Measurements from ENCODE around the gene EPHA5. TPM values are rescaled to one million over a fixed set of nuclear protein-coding genes. Genes with fewer than 3 reads are reported as not detected.

Gene EPHA5
- polyA plus RNA-seq, 1 experiment = 2.8 TPM

DNA sequence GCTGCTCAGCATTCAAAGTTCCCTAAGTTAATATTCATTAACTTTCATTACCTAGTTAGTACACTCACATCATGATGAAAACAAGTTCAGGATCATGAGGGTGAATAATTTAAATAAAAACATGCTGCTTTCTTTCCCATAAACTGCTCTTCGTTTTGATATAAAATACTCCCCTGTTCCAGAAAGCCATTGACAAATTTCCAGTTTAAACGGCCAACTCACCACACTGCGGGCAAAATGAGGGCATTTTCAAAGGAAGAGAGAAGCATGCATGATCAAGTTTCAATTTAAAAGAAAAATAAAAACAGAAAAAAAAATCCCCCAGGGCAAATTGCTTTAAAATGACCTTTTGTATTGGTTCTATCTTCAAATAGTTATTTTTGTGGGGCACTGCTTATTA is 69.6 kb downstream of the EPHA5 start:
- TF ChIP-seq, protein P1, sequence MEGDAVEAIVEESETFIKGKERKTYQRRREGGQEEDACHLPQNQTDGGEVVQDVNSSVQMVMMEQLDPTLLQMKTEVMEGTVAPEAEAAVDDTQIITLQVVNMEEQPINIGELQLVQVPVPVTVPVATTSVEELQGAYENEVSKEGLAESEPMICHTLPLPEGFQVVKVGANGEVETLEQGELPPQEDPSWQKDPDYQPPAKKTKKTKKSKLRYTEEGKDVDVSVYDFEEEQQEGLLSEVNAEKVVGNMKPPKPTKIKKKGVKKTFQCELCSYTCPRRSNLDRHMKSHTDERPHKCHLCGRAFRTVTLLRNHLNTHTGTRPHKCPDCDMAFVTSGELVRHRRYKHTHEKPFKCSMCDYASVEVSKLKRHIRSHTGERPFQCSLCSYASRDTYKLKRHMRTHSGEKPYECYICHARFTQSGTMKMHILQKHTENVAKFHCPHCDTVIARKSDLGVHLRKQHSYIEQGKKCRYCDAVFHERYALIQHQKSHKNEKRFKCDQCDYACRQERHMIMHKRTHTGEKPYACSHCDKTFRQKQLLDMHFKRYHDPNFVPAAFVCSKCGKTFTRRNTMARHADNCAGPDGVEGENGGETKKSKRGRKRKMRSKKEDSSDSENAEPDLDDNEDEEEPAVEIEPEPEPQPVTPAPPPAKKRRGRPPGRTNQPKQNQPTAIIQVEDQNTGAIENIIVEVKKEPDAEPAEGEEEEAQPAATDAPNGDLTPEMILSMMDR (IDR thresholded peaks at IDR 0.05; ENCODE audit: insufficient read depth, low read depth, low read length) = no peak
- no peak for DNase-seq (ENCODE audit: low read depth)
- ChIA-PET POLR2A (no interaction called here), CTCF (no interaction called here)
- Histone ChIP-seq H3K36me3 (ENCODE audit: control insufficient read depth, insufficient read depth, low read length) (no peaks in the 10 kb centered on the region), H3K27me3 (ENCODE audit: control insufficient read depth, insufficient read depth, low read length) (no peaks in the 10 kb centered on the region), H3K4me3 (ENCODE audit: low read depth, low read length) (no peak overlapping the region)

DNA sequence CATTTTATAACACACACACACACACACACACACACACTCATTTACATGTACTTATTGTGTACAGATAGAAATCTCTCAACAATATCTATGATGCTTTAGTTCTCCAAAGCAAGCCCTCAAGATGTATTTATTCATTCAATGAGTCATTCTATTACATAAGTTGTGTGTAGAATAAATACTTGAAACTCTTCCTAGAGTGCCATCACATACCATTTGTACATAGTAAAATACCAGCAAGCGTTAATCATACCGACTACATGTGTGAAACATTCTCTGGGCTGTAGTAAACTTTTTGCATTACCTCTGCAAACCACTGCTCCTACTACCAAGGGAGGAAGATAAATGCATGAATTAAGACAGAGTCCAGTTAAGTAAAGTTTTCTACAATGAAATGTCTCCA is 70.9 kb downstream of the EPHA5 start:
- CTCF ChIA-PET = no interaction called here
- Histone ChIP-seq H3K36me3 (ENCODE audit: control insufficient read depth, insufficient read depth, low read length) (no peaks in the 10 kb centered on the region), H3K4me3 (ENCODE audit: low read depth, low read length) (no peak overlapping the region), H3K27me3 (ENCODE audit: control insufficient read depth, insufficient read depth, low read length) (no peaks in the 10 kb centered on the region)
- TF ChIP-seq, protein P1 (IDR thresholded peaks at IDR 0.05; ENCODE audit: insufficient read depth, low read depth, low read length) = no peak
- POLR2A ChIA-PET = no interaction called here
- DNase-seq (ENCODE audit: low read depth) = no peak

DNA sequence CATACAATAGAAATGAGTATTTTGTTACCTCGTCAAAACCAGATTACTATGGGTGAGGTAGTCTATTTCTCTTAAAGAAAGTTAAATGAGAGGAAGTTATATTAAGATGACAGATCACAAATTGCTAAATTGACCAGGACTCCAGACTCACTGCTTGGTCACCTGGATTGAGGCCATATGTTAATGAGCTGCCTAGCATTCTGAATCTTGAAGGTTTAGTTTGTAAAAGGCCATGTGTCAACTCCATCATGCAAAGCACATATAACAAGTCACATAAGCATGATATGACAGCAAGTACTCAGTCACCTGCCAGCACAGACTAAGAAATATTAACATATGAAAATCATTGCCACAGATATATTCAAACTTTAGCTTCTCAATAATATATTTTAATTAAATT is 72.6 kb downstream of the EPHA5 start:
- TF ChIP-seq, protein P1 (IDR thresholded peaks at IDR 0.05; ENCODE audit: insufficient read depth, low read depth, low read length) = no peak
- Histone ChIP-seq H3K36me3 (ENCODE audit: control insufficient read depth, insufficient read depth, low read length) (no peaks in the 10 kb centered on the region), H3K4me3 (ENCODE audit: low read depth, low read length) (no peak overlapping the region), H3K27me3 (ENCODE audit: control insufficient read depth, insufficient read depth, low read length) (no peaks in the 10 kb centered on the region)
- POLR2A ChIA-PET = no interaction called here
- CTCF ChIA-PET = no interaction called here
- DNase-seq (ENCODE audit: low read depth) = no peak

DNA sequence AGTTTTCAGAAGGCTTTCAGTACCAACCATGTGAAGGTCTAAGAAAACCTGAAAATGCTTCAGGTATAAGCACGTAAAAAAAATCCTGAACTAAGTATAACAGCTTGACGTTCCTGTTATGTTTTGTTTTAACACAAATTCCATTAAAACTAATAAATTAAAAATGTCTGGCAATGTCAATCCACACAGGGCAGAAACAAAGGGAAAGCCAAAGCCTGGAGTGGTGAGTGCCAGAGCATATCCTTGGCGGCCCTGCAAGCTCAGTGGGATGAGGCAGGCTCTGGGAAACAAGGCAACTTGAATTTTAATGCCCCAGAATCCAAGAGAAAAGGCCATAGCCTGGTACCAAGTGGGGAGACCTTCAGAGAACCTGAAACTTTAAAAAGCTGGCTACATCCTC is 78.2 kb downstream of the EPHA5 start:
- H3K27me3 ChIP-seq (ENCODE audit: control insufficient read depth, insufficient read depth, low read length) = no peaks in the 10 kb centered on the region
- H3K4me3 ChIP-seq (ENCODE audit: low read depth, low read length) = no peak overlapping the region
- ChIA-PET POLR2A (no interaction called here), CTCF (no interaction called here)
- H3K36me3 ChIP-seq (ENCODE audit: control insufficient read depth, insufficient read depth, low read length) = no peaks in the 10 kb centered on the region
- TF ChIP-seq, protein P1 (IDR thresholded peaks at IDR 0.05; ENCODE audit: insufficient read depth, low read depth, low read length) = no peak
- DNase-seq (ENCODE audit: low read depth) = no peak

DNA sequence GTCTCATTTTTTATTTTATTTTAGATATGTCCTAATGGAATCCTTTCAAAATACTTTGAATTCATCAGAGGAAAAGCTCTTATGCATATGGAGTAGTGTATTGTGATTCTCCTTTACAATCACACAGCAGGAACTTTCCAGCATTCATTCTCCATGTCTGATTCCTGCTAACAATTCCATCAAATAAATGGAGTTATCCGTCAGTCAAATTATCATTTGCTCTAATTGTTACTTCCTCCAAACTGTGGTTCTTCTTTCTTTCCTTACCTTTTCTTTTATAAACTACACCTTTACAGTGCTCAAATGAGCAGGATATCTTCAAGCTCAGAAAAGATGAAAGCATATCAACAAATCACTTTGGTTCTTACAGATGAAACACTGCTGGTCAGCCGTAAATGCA is 80.4 kb downstream of the EPHA5 start:
- ChIA-PET CTCF (no interaction called here), POLR2A (no interaction called here)
- TF ChIP-seq, protein P1 (IDR thresholded peaks at IDR 0.05; ENCODE audit: insufficient read depth, low read depth, low read length) = no peak
- Histone ChIP-seq H3K4me3 (ENCODE audit: low read depth, low read length) (no peak overlapping the region), H3K36me3 (ENCODE audit: control insufficient read depth, insufficient read depth, low read length) (no peaks in the 10 kb centered on the region), H3K27me3 (ENCODE audit: control insufficient read depth, insufficient read depth, low read length) (no peaks in the 10 kb centered on the region)
- no peak for DNase-seq (ENCODE audit: low read depth)

All from BJ (cell line).